ENCODE measurements around the gene MRPL3.
A peak's percentile ranks its signal among the peaks of the same experiment; 100 is the strongest.

MRPL3 gene

DNA sequence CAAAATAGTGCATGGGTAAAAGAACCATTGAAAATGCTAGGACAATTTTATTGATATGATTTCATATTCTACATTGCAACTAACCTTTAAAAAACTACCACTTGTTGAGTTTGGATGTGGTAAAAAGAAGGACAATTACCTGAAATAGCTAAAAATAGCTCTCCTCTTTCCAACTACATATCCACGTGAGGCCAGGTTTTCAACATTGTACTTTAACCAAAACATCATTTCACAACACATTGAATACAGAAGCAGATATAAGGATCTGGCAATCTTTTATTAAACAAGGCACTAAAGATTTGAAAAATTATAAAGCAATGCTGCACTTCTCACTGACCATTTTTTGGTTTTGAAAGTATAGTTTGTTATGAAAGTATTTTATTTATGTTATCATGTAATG lies 28.1 kb upstream of the MRPL3 start:
- Histone ChIP-seq H3K27me3 (ENCODE audit: insufficient read depth, poor library complexity, severe bottlenecking) (peaks cover 10% of the 10 kb centered on the region), H3K4me3 (replicated peaks; ENCODE audit: insufficient read depth, low read length) (no peak overlapping the region), H3K27ac (replicated peaks) (no peak overlapping the region)
- no peak for TF ChIP-seq GABPA (IDR thresholded peaks at IDR 0.05; ENCODE audit: low read depth)
- no peak for DNase-seq (ENCODE audit: low read depth in 1 of 2, low spot score in 1 of 2)

DNA sequence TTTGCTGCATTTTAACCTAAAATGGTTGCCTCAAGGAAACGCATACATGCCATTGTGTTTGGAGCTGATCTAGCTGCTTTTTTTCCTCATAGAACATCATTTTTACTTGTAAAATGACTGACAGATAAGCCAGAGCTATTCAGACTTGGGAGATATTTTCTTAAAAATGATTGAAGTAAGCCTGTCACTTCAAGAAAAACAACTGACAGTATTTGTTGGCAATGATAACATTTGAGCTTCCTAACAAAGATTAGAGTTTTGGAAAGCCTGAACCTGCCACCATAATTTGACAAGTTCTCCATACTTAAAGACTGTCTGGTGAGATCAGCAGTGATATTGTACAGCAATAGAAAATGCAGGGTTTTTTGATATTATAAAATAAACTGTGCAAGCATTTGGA lies 27.6 kb upstream of the MRPL3 start:
- H3K27ac ChIP-seq (replicated peaks): no peak overlapping the region
- peaks cover 10% of the 10 kb centered on the region for H3K27me3 ChIP-seq (ENCODE audit: insufficient read depth, poor library complexity, severe bottlenecking)
- no peak for DNase-seq (ENCODE audit: low read depth in 1 of 2, low spot score in 1 of 2)
- no peak overlapping the region for H3K4me3 ChIP-seq (replicated peaks; ENCODE audit: insufficient read depth, low read length)
- TF ChIP-seq, protein P1, sequence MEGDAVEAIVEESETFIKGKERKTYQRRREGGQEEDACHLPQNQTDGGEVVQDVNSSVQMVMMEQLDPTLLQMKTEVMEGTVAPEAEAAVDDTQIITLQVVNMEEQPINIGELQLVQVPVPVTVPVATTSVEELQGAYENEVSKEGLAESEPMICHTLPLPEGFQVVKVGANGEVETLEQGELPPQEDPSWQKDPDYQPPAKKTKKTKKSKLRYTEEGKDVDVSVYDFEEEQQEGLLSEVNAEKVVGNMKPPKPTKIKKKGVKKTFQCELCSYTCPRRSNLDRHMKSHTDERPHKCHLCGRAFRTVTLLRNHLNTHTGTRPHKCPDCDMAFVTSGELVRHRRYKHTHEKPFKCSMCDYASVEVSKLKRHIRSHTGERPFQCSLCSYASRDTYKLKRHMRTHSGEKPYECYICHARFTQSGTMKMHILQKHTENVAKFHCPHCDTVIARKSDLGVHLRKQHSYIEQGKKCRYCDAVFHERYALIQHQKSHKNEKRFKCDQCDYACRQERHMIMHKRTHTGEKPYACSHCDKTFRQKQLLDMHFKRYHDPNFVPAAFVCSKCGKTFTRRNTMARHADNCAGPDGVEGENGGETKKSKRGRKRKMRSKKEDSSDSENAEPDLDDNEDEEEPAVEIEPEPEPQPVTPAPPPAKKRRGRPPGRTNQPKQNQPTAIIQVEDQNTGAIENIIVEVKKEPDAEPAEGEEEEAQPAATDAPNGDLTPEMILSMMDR (IDR thresholded peaks at IDR 0.05; ENCODE audit: insufficient read depth, low read length): no peak
- TF ChIP-seq POLR2AphosphoS5 (IDR thresholded peaks at IDR 0.05; ENCODE audit: low read depth) (no peak), SPI1 (IDR thresholded peaks at IDR 0.05; ENCODE audit: borderline replicate concordance, low read depth) (no peak), GABPA (IDR thresholded peaks at IDR 0.05; ENCODE audit: low read depth) (no peak)
- TF ChIP-seq, protein P2, sequence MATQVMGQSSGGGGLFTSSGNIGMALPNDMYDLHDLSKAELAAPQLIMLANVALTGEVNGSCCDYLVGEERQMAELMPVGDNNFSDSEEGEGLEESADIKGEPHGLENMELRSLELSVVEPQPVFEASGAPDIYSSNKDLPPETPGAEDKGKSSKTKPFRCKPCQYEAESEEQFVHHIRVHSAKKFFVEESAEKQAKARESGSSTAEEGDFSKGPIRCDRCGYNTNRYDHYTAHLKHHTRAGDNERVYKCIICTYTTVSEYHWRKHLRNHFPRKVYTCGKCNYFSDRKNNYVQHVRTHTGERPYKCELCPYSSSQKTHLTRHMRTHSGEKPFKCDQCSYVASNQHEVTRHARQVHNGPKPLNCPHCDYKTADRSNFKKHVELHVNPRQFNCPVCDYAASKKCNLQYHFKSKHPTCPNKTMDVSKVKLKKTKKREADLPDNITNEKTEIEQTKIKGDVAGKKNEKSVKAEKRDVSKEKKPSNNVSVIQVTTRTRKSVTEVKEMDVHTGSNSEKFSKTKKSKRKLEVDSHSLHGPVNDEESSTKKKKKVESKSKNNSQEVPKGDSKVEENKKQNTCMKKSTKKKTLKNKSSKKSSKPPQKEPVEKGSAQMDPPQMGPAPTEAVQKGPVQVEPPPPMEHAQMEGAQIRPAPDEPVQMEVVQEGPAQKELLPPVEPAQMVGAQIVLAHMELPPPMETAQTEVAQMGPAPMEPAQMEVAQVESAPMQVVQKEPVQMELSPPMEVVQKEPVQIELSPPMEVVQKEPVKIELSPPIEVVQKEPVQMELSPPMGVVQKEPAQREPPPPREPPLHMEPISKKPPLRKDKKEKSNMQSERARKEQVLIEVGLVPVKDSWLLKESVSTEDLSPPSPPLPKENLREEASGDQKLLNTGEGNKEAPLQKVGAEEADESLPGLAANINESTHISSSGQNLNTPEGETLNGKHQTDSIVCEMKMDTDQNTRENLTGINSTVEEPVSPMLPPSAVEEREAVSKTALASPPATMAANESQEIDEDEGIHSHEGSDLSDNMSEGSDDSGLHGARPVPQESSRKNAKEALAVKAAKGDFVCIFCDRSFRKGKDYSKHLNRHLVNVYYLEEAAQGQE (IDR thresholded peaks at IDR 0.05; ENCODE audit: insufficient replicate concordance, low read depth): no peak

DNA sequence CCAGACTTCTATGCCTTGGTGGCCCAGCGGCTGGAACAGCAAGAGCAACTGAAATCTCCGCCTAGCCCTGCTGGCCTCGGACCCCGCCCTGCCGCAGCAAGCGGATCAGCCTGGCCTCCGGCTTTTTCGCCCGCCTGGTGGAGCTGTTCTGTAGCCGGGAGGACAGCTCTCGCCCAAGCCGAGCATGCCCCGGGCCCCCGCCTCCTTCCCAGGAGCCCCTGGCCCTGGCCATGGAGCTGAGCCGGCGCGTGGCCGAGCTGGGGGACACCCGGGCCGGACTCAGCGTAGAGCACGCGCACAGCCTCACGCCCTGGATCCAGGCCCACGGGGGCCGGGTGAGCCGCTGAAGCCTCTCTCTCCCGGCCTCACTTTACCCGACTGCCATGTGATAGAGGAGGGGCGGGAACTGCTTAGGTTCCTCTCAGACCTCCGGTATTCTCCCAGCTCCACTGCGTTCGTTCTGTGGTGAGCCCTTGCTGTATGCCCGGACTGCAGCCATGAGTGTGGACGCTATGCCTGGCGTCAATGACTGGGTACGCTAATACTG lies 24.1 kb upstream of the MRPL3 start:
- Histone ChIP-seq H3K4me3 (replicated peaks; ENCODE audit: insufficient read depth, low read length) (peak overlapping the region; percentile 18; the same call in 1 of the 2 replicates), H3K27me3 (ENCODE audit: insufficient read depth, poor library complexity, severe bottlenecking) (peaks cover 14% of the 10 kb centered on the region), H3K27ac (replicated peaks) (no peak overlapping the region)
- DNase-seq (ENCODE audit: low read depth in 1 of 2, low spot score in 1 of 2): peak in 1 of 2 experiments; percentile 49
- no peak for TF ChIP-seq POLR2AphosphoS5 (IDR thresholded peaks at IDR 0.05; ENCODE audit: low read depth)

DNA sequence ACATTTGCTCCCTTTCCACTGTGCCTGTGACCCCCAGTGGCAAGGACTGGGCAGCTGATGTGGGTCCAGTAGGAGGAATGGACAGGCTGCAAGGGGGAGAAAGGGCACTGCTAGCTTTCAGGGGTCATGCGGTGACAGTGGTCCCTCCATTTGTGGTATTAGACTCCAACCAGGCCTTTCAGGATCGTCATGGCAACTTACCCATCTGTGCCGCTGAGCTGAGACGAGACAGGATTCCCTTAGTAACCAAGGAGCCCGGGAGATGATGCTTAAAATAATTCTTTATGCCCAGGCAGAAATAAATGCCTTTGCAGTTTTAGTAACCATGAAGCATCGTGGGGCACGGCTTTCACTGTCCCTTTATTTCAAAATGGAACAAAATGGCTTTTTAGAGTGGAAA lies 15.9 kb upstream of the MRPL3 start:
- Histone ChIP-seq H3K27me3 (ENCODE audit: insufficient read depth, poor library complexity, severe bottlenecking) (no peaks in the 10 kb centered on the region), H3K4me3 (replicated peaks; ENCODE audit: insufficient read depth, low read length) (no peak overlapping the region), H3K27ac (replicated peaks) (no peak overlapping the region)
- no peak for TF ChIP-seq POLR2AphosphoS5 (IDR thresholded peaks at IDR 0.05; ENCODE audit: low read depth)
- TF ChIP-seq, protein P2 (IDR thresholded peaks at IDR 0.05; ENCODE audit: insufficient replicate concordance, low read depth): no peak
- TF ChIP-seq, protein P1 (IDR thresholded peaks at IDR 0.05; ENCODE audit: insufficient read depth, low read length): no peak
- TF ChIP-seq GABPA (IDR thresholded peaks at IDR 0.05; ENCODE audit: low read depth): no peak
- no peak for TF ChIP-seq SPI1 (IDR thresholded peaks at IDR 0.05; ENCODE audit: borderline replicate concordance, low read depth)
- DNase-seq (ENCODE audit: low read depth in 1 of 2, low spot score in 1 of 2): no peak

DNA sequence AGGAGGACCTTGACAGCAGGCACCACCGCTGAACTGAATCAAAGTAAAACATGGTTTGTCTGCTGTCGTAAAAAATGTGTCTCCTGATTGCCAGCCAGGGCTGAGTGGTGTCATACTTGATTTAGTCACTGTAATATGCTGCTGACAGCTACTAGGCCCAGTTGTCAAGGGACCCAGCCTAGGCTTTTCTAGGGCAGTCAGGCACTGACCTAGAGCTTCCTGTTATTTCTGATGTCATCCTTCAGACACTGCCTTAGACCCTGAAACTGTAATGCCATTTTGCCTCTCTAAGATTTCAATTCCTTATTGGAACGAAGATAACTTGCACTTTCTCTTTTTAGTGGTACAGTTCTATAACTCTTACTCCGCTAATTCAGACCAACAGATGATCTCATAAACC lies 2.6 kb upstream of the MRPL3 start:
- Histone ChIP-seq H3K27me3 (ENCODE audit: insufficient read depth, poor library complexity, severe bottlenecking) (no peaks in the 10 kb centered on the region), H3K27ac (replicated peaks) (no peak overlapping the region), H3K4me3 (replicated peaks; ENCODE audit: insufficient read depth, low read length) (no peak overlapping the region)
- TF ChIP-seq, protein P2 (IDR thresholded peaks at IDR 0.05; ENCODE audit: insufficient replicate concordance, low read depth): no peak
- TF ChIP-seq POLR2AphosphoS5 (IDR thresholded peaks at IDR 0.05; ENCODE audit: low read depth): no peak
- no peak for TF ChIP-seq SPI1 (IDR thresholded peaks at IDR 0.05; ENCODE audit: borderline replicate concordance, low read depth)
- TF ChIP-seq GABPA (IDR thresholded peaks at IDR 0.05; ENCODE audit: low read depth): no peak
- no peak for DNase-seq (ENCODE audit: low read depth in 1 of 2, low spot score in 1 of 2)
